Upper lobe of left lung (tissue), 4 donors: ENCODE results near the gene TAP1.

Experiments
- CTCF ChIP-seq, 6 experiments: fragments of 450-650 bp in 4 of 6; fragments of 200-600 bp in 2 of 6; sonication (generic) in 2 of 6; IDR thresholded peaks; one replicate each; pipeline ENCODE4 v1.5.1; 2016 to 2019; ENCODE audit warnings: antibody characterized with exemption in 6 of 6
- POLR2A ChIP-seq, 4 donors: fragments of 450-650 bp; IDR thresholded peaks; one replicate each; pipeline ENCODE4 v1.5.1; 2016 to 2017; ENCODE audit warnings: antibody characterized with exemption in 4 of 4, mild to moderate bottlenecking in 2 of 4
- POLR2AphosphoS5 ChIP-seq, 2 donors: sonication (generic); formaldehyde crosslinking; IDR thresholded peaks; one replicate each; pipeline ENCODE4 v1.5.1; 2017; ENCODE audit warnings: antibody characterized with exemption in 2 of 2

GRCh38 chr6:32857156-32857891 lies 3.8 kb upstream of the TAP1 start:
- TF ChIP-seq CTCF (IDR thresholded peaks at IDR 0.05) (no peak), POLR2AphosphoS5 (IDR thresholded peaks at IDR 0.05) (no peak), POLR2A (IDR thresholded peaks at IDR 0.05) (no peak)
